CD4-positive, alpha-beta T cell (primary cell): ENCODE results near the gene B3GALNT2. TPM values are rescaled to one million over a fixed set of nuclear protein-coding genes. Genes with fewer than 3 reads are reported as not detected.

ENCODE experiments used
- ATAC-seq: fragments of 200-7000 bp; cut with Tn5 transposase; one replicate; pipeline ENCODE4 v1.10.0; 2022; ENCODE audit warnings: mild to moderate bottlenecking; ENCODE audit not compliant: poor library complexity
- CTCF ChIA-PET: fragments of 350-600 bp; sonication (Branson Sonifier 250); formaldehyde crosslinking; loops from one replicate; lab custom pipeline; 2021; ENCODE audit warnings: antibody characterized with exemption, inconsistent platforms; lab: Charles Lee
- POLR2A ChIA-PET: fragments of 350-600 bp; sonication (Branson Sonifier 250); formaldehyde crosslinking; loops from one replicate; lab custom pipeline; 2021; ENCODE audit warnings: antibody characterized with exemption, inconsistent platforms; lab: Charles Lee
- DNase-seq, 14 experiments: peaks; one replicate each; pipeline ENCODE4 v3.0.0-alpha.2; 2013 to 2020; ENCODE audit warnings: mixed read lengths in 2 of 14
- H3K27ac ChIP-seq, 2 donors: one replicate each; pipeline versions ENCODE4 v1.5.1 to v1.7.0; 2013; ENCODE audit warnings: low read length in 2 of 2, low read depth in 1 of 2, mild to moderate bottlenecking in 1 of 2
- H3K27me3 ChIP-seq, 2 experiments: 1 replicate in 1 of 2; 2 replicates in 1 of 2; pipeline versions ENCODE4 v1.6.1 to v1.7.0; 2013; ENCODE audit warnings: low read length in 2 of 2, control low read depth in 1 of 2, mild to moderate bottlenecking in 1 of 2, moderate library complexity in 1 of 2; ENCODE audit not compliant: insufficient read depth in 2 of 2, control insufficient read depth in 1 of 2
- H3K36me3 ChIP-seq: one replicate; pipeline ENCODE4 v1.6.1; 2013; ENCODE audit warnings: low read length, control low read depth; ENCODE audit not compliant: insufficient read depth
- H3K4me1 ChIP-seq: one replicate; pipeline ENCODE4 v1.6.1; 2013; ENCODE audit warnings: low read length, control low read depth; ENCODE audit not compliant: insufficient read depth
- H3K4me3 ChIP-seq: one replicate; pipeline ENCODE4 v1.5.1; 2013; ENCODE audit warnings: mild to moderate bottlenecking, low read length, moderate library complexity
- H3K9me3 ChIP-seq, 2 experiments: 1 replicate in 1 of 2; 2 replicates in 1 of 2; pipeline versions ENCODE4 v1.6.1 to v1.7.0; 2013; ENCODE audit warnings: low read length in 2 of 2, mild to moderate bottlenecking in 2 of 2, control low read depth in 1 of 2, moderate library complexity in 1 of 2; ENCODE audit not compliant: control insufficient read depth in 1 of 2, insufficient read depth in 1 of 2
- H3K27ac Mint-ChIP-seq: one replicate; pipeline ENCODE4 v1.8.0; 2020; ENCODE audit warnings: mixed read lengths
- H3K27me3 Mint-ChIP-seq: one replicate; pipeline ENCODE4 v1.8.0; 2021; ENCODE audit warnings: mixed read lengths
- H3K36me3 Mint-ChIP-seq: one replicate; pipeline ENCODE4 v1.8.0; 2021; ENCODE audit warnings: low read depth, mixed read lengths
- H3K4me1 Mint-ChIP-seq: one replicate; pipeline ENCODE4 v1.8.0; 2021; ENCODE audit warnings: low read depth, mixed read lengths
- H3K4me3 Mint-ChIP-seq: one replicate; pipeline ENCODE4 v1.8.0; 2020; ENCODE audit warnings: mild to moderate bottlenecking, mixed read lengths
- H3K9me3 Mint-ChIP-seq: one replicate; pipeline ENCODE4 v1.8.0; 2020; ENCODE audit warnings: mixed read lengths
- intact Hi-C, 2 experiments: fragments of 100-400 bp; cut with DNase I in 1 of 2; cut with micrococcal nuclease in 1 of 2; formaldehyde crosslinking; loops; one replicate each; pipeline versions ENCODE4 v1.15.1 to v1.9.0; 2023 to 2025; cut with DNase I, micrococcal nuclease
- total RNA-seq, 174 experiments: library from RNA in 2 of 174; stranded (reverse) in 2 of 174; gene quantifications; one replicate each; pipeline ENCODE4 v1.2.3 and lab custom pipeline; 2021 to 2026
- TF ChIP-seq, protein P1 (sequence below): fragments of 200-600 bp; IDR thresholded peaks from one replicate; pipeline ENCODE4 v1.8.0; 2022; ENCODE audit warnings: antibody characterized with exemption, mild to moderate bottlenecking

Gene B3GALNT2
- total RNA-seq, 2 experiments from 2014 or later = 4.0 to 5.4 TPM

DNA sequence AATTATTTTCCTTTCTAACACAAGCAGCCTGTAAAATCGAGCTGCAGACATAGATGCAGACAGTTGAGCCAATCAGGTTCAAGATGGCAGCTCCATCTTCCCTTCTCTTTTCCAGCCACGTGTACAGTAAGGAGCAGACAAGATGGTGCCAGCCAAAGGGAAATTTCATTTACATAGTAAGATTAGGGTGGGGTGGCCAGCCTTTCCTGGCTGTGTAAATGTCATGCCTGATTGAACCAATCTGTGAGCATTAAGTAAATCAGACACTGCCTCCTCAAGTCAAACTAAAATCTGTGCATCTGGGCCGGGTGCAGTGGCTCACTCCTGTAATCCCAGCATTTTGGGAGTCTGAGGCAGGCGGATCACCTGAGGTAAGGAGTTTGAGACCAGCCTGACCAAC is 76.8 kb downstream of the B3GALNT2 start:
- DNase-seq (no peak), ATAC-seq (no peak)
- H3K27me3 ChIP-seq = no peaks in the 10 kb centered on the region
- H3K4me3 ChIP-seq = no peak overlapping the region
- ChIA-PET CTCF (interaction anchor here (0.6 kb wide), 1 partner anchor 735 kb away, joined by 3 read pairs; no protein-coding TSS in a partner anchor), POLR2A (no interaction called here)
- H3K9me3 ChIP-seq = no peaks in the 10 kb centered on the region
- H3K4me1 ChIP-seq = peaks cover 12% of the 10 kb centered on the region
- no peaks in the 10 kb centered on the region for H3K27me3 Mint-ChIP-seq
- no peak overlapping the region for H3K27ac Mint-ChIP-seq
- peaks cover 9% of the 10 kb centered on the region for H3K36me3 Mint-ChIP-seq
- no peak overlapping the region for H3K27ac ChIP-seq
- H3K9me3 Mint-ChIP-seq = no peaks in the 10 kb centered on the region
- H3K4me1 Mint-ChIP-seq = peaks cover 28% of the 10 kb centered on the region
- TF ChIP-seq, protein P1, sequence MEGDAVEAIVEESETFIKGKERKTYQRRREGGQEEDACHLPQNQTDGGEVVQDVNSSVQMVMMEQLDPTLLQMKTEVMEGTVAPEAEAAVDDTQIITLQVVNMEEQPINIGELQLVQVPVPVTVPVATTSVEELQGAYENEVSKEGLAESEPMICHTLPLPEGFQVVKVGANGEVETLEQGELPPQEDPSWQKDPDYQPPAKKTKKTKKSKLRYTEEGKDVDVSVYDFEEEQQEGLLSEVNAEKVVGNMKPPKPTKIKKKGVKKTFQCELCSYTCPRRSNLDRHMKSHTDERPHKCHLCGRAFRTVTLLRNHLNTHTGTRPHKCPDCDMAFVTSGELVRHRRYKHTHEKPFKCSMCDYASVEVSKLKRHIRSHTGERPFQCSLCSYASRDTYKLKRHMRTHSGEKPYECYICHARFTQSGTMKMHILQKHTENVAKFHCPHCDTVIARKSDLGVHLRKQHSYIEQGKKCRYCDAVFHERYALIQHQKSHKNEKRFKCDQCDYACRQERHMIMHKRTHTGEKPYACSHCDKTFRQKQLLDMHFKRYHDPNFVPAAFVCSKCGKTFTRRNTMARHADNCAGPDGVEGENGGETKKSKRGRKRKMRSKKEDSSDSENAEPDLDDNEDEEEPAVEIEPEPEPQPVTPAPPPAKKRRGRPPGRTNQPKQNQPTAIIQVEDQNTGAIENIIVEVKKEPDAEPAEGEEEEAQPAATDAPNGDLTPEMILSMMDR = no peak
- intact Hi-C loops = no loop called here
- H3K36me3 ChIP-seq = peaks cover 13% of the 10 kb centered on the region
- no peak overlapping the region for H3K4me3 Mint-ChIP-seq

DNA sequence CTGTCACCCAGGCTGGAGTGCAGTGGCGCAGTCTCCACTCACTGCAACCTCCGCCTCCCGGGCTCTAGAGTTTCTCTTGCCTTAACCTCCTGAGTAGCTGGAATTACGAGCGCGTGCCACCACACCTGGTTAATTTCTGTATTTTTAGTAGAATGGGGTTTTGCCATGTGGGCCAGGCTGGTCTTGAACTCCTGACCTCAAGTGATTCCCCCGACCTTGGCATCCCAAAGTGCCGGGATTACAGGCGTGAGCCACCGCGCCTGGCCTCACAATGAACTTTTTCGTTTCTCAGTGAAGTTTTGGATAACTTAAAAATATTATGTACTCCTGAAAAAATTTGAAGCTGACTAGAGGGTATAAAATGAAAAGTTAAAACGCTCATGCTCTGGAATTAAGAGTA is 77.6 kb downstream of the B3GALNT2 start:
- Histone ChIP-seq H3K27me3 (no peaks in the 10 kb centered on the region), H3K36me3 (peaks cover 13% of the 10 kb centered on the region), H3K4me1 (peaks cover 12% of the 10 kb centered on the region), H3K9me3 (no peaks in the 10 kb centered on the region), H3K27ac (no peak overlapping the region), H3K4me3 (no peak overlapping the region)
- Mint-ChIP-seq H3K4me1 (peaks cover 28% of the 10 kb centered on the region), H3K27me3 (no peaks in the 10 kb centered on the region), H3K4me3 (no peak overlapping the region), H3K27ac (no peak overlapping the region), H3K36me3 (peaks cover 13% of the 10 kb centered on the region), H3K9me3 (no peaks in the 10 kb centered on the region)
- intact Hi-C loops = no loop called here
- DNase-seq (no peak), ATAC-seq (no peak)
- POLR2A ChIA-PET = no interaction called here
- CTCF ChIA-PET = interaction anchor here (0.6 kb wide), 1 partner anchor 734 kb away, joined by 3 read pairs; no protein-coding TSS in a partner anchor
- TF ChIP-seq, protein P1 = no peak

DNA sequence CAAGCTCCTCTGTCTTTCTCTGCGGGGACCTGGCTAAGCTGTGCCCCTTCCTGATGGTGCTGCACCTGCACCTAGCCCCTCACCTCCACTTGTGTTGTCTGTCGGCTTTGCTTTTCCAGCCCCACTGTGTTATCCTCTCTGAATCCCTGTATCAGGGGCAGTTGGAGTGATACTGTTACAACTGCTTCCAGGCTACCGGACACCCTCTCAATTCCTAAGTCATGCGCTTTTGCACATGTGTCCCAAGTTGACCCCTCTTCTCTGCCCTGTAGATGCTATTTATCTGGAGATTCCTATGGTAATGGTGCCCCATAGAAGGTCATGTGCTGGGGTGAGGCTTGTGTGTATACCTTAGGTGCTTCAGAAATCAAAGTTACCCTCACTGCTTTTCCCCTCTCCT is 78.1 kb downstream of the B3GALNT2 start:
- DNase-seq (no peak), ATAC-seq (no peak)
- no peak overlapping the region for H3K27ac ChIP-seq
- peaks cover 28% of the 10 kb centered on the region for H3K4me1 Mint-ChIP-seq
- no peak overlapping the region for H3K27ac Mint-ChIP-seq
- H3K4me3 Mint-ChIP-seq = no peak overlapping the region
- intact Hi-C loops = no loop called here
- H3K9me3 ChIP-seq = no peaks in the 10 kb centered on the region
- H3K36me3 Mint-ChIP-seq = peaks cover 15% of the 10 kb centered on the region
- H3K9me3 Mint-ChIP-seq = no peaks in the 10 kb centered on the region
- no peaks in the 10 kb centered on the region for H3K27me3 ChIP-seq
- POLR2A ChIA-PET = no interaction called here
- H3K27me3 Mint-ChIP-seq = no peaks in the 10 kb centered on the region
- CTCF ChIA-PET = no interaction called here
- H3K36me3 ChIP-seq = peaks cover 13% of the 10 kb centered on the region
- no peak overlapping the region for H3K4me3 ChIP-seq
- peaks cover 12% of the 10 kb centered on the region for H3K4me1 ChIP-seq
- TF ChIP-seq, protein P1 = no peak
